IMR-90 (cell line): ENCODE results near the gene PMS1. TPM values are rescaled to one million over a fixed set of nuclear protein-coding genes. Genes with fewer than 3 reads are reported as not detected.

ENCODE experiments used
- ATAC-seq: fragments of 200-7000 bp; cut with Tn5 transposase; 2 replicates; pipeline ENCODE4 v1.9.1; 2020; ENCODE audit warnings: low read depth, mild to moderate bottlenecking, moderate library complexity
- BruUV-seq: library from RNA; stranded (reverse); fragments of 400-500 nt; replicated peaks from 2 replicates; lab custom pipeline; 2021; lab: Mats Ljungman, UMichigan
- CTCF ChIA-PET: fragments of 300-600 bp; formaldehyde crosslinking; extraction: SDS; loops from one replicate; lab custom pipeline; 2021; ENCODE audit warnings: antibody characterized with exemption; lab: Yijun Ruan, JAX
- POLR2A ChIA-PET: fragments of 300-600 bp; sonication (Branson Sonifier 250); formaldehyde crosslinking; loops from one replicate; lab custom pipeline; 2022; ENCODE audit warnings: antibody characterized with exemption; ENCODE audit not compliant: unreplicated experiment; lab: Charles Lee
- DNase-seq: peaks from one replicate; pipeline ENCODE4 v3.0.0; 2013
- H2AFZ ChIP-seq: replicated peaks from 2 replicates; pipeline ENCODE3; 2013; ENCODE audit warnings: low read length, mild to moderate bottlenecking; ENCODE audit not compliant: poor library complexity
- H2AK5ac ChIP-seq: 2 replicates; pipeline ENCODE4 v1.6.1; 2013; ENCODE audit warnings: low read depth, low read length, inconsistent platforms
- H2AK9ac ChIP-seq: replicated peaks from 2 replicates; pipeline ENCODE3; 2013; ENCODE audit warnings: mild to moderate bottlenecking, low read depth, low read length, moderate library complexity; ENCODE audit not compliant: poor library complexity
- H2BK120ac ChIP-seq: 2 replicates; pipeline ENCODE4 v1.6.1; 2013; ENCODE audit warnings: low read depth, low read length, inconsistent platforms
- H2BK15ac ChIP-seq: 3 replicates; pipeline ENCODE4 v1.6.1; 2013; ENCODE audit warnings: low read depth, low read length, inconsistent platforms
- H2BK20ac ChIP-seq: 2 replicates; pipeline ENCODE4 v1.6.1; 2013; ENCODE audit warnings: low read depth, mild to moderate bottlenecking, inconsistent platforms, low read length, moderate library complexity
- H2BK5ac ChIP-seq: 2 replicates; pipeline ENCODE4 v1.6.1; 2013; ENCODE audit warnings: mild to moderate bottlenecking, low read depth, low read length, inconsistent platforms; ENCODE audit not compliant: poor library complexity, severe bottlenecking
- H3K14ac ChIP-seq: replicated peaks from 2 replicates; pipeline ENCODE4 v1.6.1; 2013; ENCODE audit warnings: low read depth, low read length, inconsistent platforms
- H3K18ac ChIP-seq: 2 replicates; pipeline ENCODE4 v1.6.1; 2013; ENCODE audit warnings: low read depth, low read length, control low read depth
- H3K23ac ChIP-seq: 2 replicates; pipeline ENCODE4 v1.6.1; 2013; ENCODE audit warnings: low read depth, low read length, inconsistent platforms
- H3K27ac ChIP-seq: 2 replicates; pipeline ENCODE4 v1.5.1; 2013; ENCODE audit warnings: mild to moderate bottlenecking, control low read depth, low read length; ENCODE audit not compliant: insufficient read depth
- H3K27me3 ChIP-seq: 2 replicates; pipeline ENCODE4 v1.6.1; 2013; ENCODE audit warnings: low read length; ENCODE audit not compliant: control insufficient read depth, insufficient read depth
- H3K36me3 ChIP-seq: 2 replicates; pipeline ENCODE4 v1.6.1; 2013; ENCODE audit warnings: low read length, mixed read lengths; ENCODE audit not compliant: control insufficient read depth, insufficient read depth
- H3K4ac ChIP-seq: 2 replicates; pipeline ENCODE4 v1.6.1; 2013; ENCODE audit warnings: low read depth, low read length, inconsistent platforms
- H3K4me1 ChIP-seq: 2 replicates; pipeline ENCODE4 v1.6.1; 2013; ENCODE audit warnings: low read length, mixed read lengths; ENCODE audit not compliant: control insufficient read depth, insufficient read depth
- H3K4me2 ChIP-seq: 2 replicates; pipeline ENCODE4 v1.6.1; 2013; ENCODE audit warnings: low read depth, mild to moderate bottlenecking, control low read depth, low read length, moderate library complexity
- H3K4me3 ChIP-seq: 2 replicates; pipeline ENCODE4 v1.5.1; 2013; ENCODE audit warnings: low read depth, mild to moderate bottlenecking, control low read depth, low read length, moderate library complexity; ENCODE audit not compliant: insufficient read depth
- H3K56ac ChIP-seq: 2 replicates; pipeline ENCODE4 v1.6.1; 2013; ENCODE audit warnings: low read length, inconsistent platforms; ENCODE audit not compliant: insufficient read depth; ENCODE audit errors: extremely low read depth
- H3K79me1 ChIP-seq, 2 experiments: 2 replicates each; pipeline ENCODE4 v1.6.1; 2013; ENCODE audit warnings: low read length in 2 of 2, inconsistent platforms in 1 of 2, low read depth in 1 of 2
- H3K9ac ChIP-seq: 2 replicates; pipeline ENCODE4 v1.6.1; 2013; ENCODE audit warnings: low read depth, low read length, control low read depth
- H3K9me1 ChIP-seq: 2 replicates; pipeline ENCODE4 v1.6.1; 2013; ENCODE audit warnings: low read length, inconsistent platforms; ENCODE audit not compliant: insufficient read depth
- H3K9me3 ChIP-seq: 2 replicates; pipeline ENCODE4 v1.6.1; 2013; ENCODE audit warnings: low read length; ENCODE audit not compliant: control insufficient read depth, insufficient read depth
- H4K20me1 ChIP-seq: 2 replicates; pipeline ENCODE4 v1.6.1; 2013; ENCODE audit warnings: low read length, inconsistent platforms; ENCODE audit not compliant: insufficient read depth
- H4K5ac ChIP-seq: 2 replicates; pipeline ENCODE4 v1.6.1; 2013; ENCODE audit warnings: mild to moderate bottlenecking, low read depth, low read length, control low read depth
- H4K8ac ChIP-seq, 2 experiments: 2 replicates each; pipeline ENCODE4 v1.6.1; 2013; ENCODE audit warnings: low read depth in 2 of 2, low read length in 2 of 2, control low read depth in 1 of 2, inconsistent platforms in 1 of 2
- H4K91ac ChIP-seq: 2 replicates; pipeline ENCODE4 v1.6.1; 2013; ENCODE audit warnings: low read depth, low read length, inconsistent platforms; ENCODE audit not compliant: insufficient read depth
- CEBPB ChIP-seq: IDR thresholded peaks from 2 replicates; pipeline ENCODE4 v1.6.1; 2012; ENCODE audit warnings: low read depth, low read length, improper control_type of control experiment
- MAFK ChIP-seq: IDR thresholded peaks from 2 replicates; pipeline ENCODE4 v1.6.1; 2012; ENCODE audit warnings: low read depth, low read length, improper control_type of control experiment
- USF2 ChIP-seq: fragments of 150-350 bp; IDR thresholded peaks from 2 replicates; pipeline ENCODE4 v1.6.1; 2017; ENCODE audit warnings: mild to moderate bottlenecking, antibody characterized with exemption, low read length, low read depth
- WGBS, 2 experiments: methylation state at CpG; one replicate each; pipeline versions ENCODE4 v1.1.5 to v1.1.7; 2013; ENCODE audit warnings: missing lambda C conversion rate in 2 of 2; ENCODE audit not compliant: insufficient read length in 1 of 2; ENCODE audit errors: extremely low coverage in 2 of 2; 5-methylcytosine and 5-hydroxymethylcytosine counted together
- dilution Hi-C: fragments of 300-500 bp; cut with HindIII; formaldehyde crosslinking; loops from one replicate; pipeline ENCODE4 v1.14.3; 2018; ENCODE audit warnings: low sequenced_read_pairs; ENCODE audit not compliant: unreplicated experiment
- in situ Hi-C: fragments of 300-500 bp; cut with MboI; formaldehyde crosslinking; loops from 3 replicates; pipeline ENCODE4 v1.14.3; 2019; ENCODE audit warnings: low sequenced_read_pairs, inconsistent platforms, mixed read lengths
- intact Hi-C: fragments of 100-400 bp; cut with micrococcal nuclease; formaldehyde crosslinking; loops from 2 replicates; pipeline ENCODE4 v1.10.0; 2022
- polyA plus RNA-seq, 3 experiments: library from polyadenylated mRNA; depleted of rRNA; stranded (reverse); fragments of >200 nt; gene quantifications; 2 replicates each; pipeline ENCODE4 v1.2.3, GENCODE V29; 2012; ENCODE audit warnings: low replicate concordance in 1 of 3
- total RNA-seq: library from RNA; depleted of rRNA; stranded (reverse); fragments of >200 nt; gene quantifications from 2 replicates; pipeline ENCODE4 v1.2.3, GENCODE V29; 2012
- TF ChIP-seq, protein P1 (sequence below): fragments of 150-350 bp; IDR thresholded peaks from 2 replicates; pipeline ENCODE4 v1.6.1; 2016; ENCODE audit warnings: low read depth, mild to moderate bottlenecking, low read length, moderate library complexity, borderline replicate concordance
- TF ChIP-seq, protein P2 (sequence below): conservative IDR thresholded peaks from 2 replicates; pipeline ENCODE4 v1.5.1; 2012; ENCODE audit warnings: mild to moderate bottlenecking, low read depth, low read length, improper control_type of control experiment

PMS1 gene
- total and polyA plus RNA-seq, 2 of the 4 experiments (the other 2 are of a cell fraction): 8.1 to 10.6 TPM

- ChIA-PET CTCF (no interaction called here), POLR2A (no interaction called here)
- dilution Hi-C loops (no loop called here), in situ Hi-C loops (no loop called here), intact Hi-C loops (loop anchor here (10.0 kb wide), 1 partner anchor 533 kb away; the partner anchor contains the start of gene HIBCH)
- H4K20me1 ChIP-seq: peaks cover 3% of the 10 kb centered on the region
- H2BK120ac ChIP-seq: no peak overlapping the region
- H2AFZ ChIP-seq: no peak overlapping the region
- H3K36me3 ChIP-seq: peaks cover 14% of the 10 kb centered on the region
- peak overlapping the region; percentile 37; the same call in 1 of the 2 replicates for H3K14ac ChIP-seq
- H3K4me1 ChIP-seq: peaks cover 4% of the 10 kb centered on the region; the same call in 1 of the 2 replicates
- no peak overlapping the region for H3K4ac ChIP-seq
- no peak overlapping the region for H2AK9ac ChIP-seq
- no peak for TF ChIP-seq USF2
- TF ChIP-seq, protein P1, sequence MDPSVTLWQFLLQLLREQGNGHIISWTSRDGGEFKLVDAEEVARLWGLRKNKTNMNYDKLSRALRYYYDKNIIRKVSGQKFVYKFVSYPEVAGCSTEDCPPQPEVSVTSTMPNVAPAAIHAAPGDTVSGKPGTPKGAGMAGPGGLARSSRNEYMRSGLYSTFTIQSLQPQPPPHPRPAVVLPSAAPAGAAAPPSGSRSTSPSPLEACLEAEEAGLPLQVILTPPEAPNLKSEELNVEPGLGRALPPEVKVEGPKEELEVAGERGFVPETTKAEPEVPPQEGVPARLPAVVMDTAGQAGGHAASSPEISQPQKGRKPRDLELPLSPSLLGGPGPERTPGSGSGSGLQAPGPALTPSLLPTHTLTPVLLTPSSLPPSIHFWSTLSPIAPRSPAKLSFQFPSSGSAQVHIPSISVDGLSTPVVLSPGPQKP: no peak
- TF ChIP-seq CEBPB: peak; percentile 81
- TF ChIP-seq MAFK: peak; percentile 68
- TF ChIP-seq, protein P2, sequence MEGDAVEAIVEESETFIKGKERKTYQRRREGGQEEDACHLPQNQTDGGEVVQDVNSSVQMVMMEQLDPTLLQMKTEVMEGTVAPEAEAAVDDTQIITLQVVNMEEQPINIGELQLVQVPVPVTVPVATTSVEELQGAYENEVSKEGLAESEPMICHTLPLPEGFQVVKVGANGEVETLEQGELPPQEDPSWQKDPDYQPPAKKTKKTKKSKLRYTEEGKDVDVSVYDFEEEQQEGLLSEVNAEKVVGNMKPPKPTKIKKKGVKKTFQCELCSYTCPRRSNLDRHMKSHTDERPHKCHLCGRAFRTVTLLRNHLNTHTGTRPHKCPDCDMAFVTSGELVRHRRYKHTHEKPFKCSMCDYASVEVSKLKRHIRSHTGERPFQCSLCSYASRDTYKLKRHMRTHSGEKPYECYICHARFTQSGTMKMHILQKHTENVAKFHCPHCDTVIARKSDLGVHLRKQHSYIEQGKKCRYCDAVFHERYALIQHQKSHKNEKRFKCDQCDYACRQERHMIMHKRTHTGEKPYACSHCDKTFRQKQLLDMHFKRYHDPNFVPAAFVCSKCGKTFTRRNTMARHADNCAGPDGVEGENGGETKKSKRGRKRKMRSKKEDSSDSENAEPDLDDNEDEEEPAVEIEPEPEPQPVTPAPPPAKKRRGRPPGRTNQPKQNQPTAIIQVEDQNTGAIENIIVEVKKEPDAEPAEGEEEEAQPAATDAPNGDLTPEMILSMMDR: no peak
- peak overlapping the region; percentile 36; the same call in 1 of the 2 replicates for H3K27ac ChIP-seq
- H2BK5ac ChIP-seq: no peak overlapping the region
- no peaks in the 10 kb centered on the region for H3K9me3 ChIP-seq
- no peak overlapping the region for H3K56ac ChIP-seq
- WGBS, 2 experiments: no CpG with 5 or more reads among the region's 4 CpGs
- ATAC-seq: no peak
- BruUV-seq: no TSS peak
- H2BK15ac ChIP-seq: no peak overlapping the region
- H3K79me1 ChIP-seq: peaks cover 28 to 47% of the 10 kb centered on the region in 2 experiments
- peak overlapping the region; percentile 52; the same call in 1 of the 2 replicates for H3K9ac ChIP-seq
- H3K27me3 ChIP-seq: no peaks in the 10 kb centered on the region
- peak overlapping the region; percentile 41 for H3K4me2 ChIP-seq
- no peak overlapping the region for H4K91ac ChIP-seq
- no peak overlapping the region for H3K4me3 ChIP-seq
- H4K5ac ChIP-seq: no peak overlapping the region
- H4K8ac ChIP-seq: no peak overlapping the region
- H3K9me1 ChIP-seq: no peaks in the 10 kb centered on the region; the same call in 1 of the 2 replicates
- H2BK20ac ChIP-seq: no peak overlapping the region
- H3K18ac ChIP-seq: no peak overlapping the region
- H3K23ac ChIP-seq: no peak overlapping the region
- H2AK5ac ChIP-seq: no peak overlapping the region
- peak; percentile 29 for DNase-seq
These were observed 2.0 kb upstream of the PMS1 start for GRCh38 chr2:189782221-189782671.
